Islet precursor cell (in vitro differentiated cells): ENCODE measurements around the gene SLC38A3.

Experiments
- DNase-seq: peaks from one replicate; pipeline ENCODE4 v3.0.0-alpha.2; 2018

SLC38A3 gene

GRCh38 chr3:50169232-50169832 lies 35.7 kb upstream of the SLC38A3 start:
- no peak for DNase-seq

DNA sequence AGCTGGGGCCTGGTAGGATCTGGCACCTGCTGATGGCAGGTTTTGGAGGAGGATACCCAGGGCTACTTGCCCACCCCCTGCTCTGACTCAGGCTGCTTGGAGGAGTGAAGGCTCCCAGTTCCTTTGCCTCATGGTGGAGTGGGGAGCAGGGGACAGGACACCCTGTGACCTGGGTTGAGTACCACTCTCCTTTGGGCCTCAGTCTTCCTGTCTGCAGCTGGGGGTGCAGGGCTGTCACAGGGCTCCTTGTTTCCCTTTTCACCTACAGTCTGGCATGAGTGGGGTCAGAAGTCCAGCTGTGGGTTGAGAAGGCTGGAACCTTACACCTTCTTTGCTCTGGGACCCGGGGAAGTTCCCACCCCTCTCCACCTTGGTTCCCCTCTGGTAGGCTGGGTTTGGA lies 35.2 kb upstream of the SLC38A3 start:
- no peak for DNase-seq

GRCh38 chr3:50170689-50171088 lies 34.4 kb upstream of the SLC38A3 start:
- no peak for DNase-seq

DNA sequence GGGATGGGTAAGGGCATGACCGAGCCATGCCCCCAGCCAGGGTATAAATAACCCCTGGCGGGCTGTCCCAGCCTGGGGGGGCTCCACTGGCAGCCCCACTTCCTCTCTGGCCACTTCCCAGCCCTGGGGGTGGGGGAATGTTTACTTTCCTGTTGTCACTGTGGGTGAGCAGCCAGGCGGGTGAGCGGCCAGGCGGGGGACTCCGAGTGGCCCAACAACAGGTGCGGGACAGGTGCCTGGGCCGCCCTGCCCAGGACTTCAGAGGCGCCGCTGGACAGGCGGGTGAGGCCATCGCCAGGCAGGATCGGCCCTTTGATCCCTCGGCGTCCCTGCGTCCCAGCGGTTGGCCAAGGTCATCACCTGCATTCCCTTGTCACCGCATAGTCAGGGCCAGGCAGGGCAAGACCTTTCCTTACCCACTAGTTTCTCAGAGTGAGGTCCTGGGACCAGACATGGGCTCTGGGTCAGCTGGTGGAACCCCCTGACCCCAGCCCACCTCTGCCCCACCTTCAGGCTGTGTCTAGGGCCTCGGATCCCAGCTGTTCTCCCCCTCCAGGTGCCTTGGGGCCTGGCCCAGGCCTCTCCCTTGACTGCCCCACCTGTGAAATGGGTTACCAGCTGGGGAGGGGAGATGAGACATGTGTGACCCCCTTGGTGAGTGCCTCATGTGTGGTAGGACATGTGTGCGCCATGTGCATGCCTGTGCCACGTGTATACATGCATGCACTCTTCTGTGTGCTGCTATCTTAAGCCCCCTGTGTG lies 33.4 kb upstream of the SLC38A3 start:
- no peak for DNase-seq

DNA sequence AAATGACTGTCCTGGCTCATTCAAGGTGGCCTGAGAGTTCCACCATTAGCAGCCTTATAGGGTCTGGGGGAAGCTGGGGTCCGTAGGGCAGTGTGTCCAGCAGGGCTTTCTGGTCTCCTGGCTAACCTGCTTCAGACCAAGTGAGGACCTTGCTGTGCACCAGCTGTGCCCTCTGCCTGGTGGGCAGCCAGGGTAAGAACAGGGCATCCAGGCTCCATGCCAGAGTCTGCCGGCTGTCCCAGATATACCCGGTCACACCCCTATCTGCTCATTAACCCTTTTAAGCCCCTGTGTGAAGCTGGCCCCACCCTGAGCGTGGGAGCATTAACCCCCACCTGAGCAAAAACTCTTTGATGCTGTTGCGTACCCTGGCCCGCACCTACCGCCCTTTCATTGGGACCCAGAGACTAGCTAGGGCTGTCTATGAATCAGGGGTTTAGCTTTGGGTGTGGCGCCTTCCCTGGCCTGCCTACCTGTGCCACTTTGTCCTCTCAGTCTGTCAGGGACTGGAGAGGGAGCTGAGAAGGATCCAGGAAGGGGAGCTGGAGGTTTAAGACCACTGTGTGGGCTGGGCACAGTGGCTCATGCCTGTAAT lies 32.3 kb upstream of the SLC38A3 start:
- DNase-seq, result no peak

- DNase-seq, result no peak
Measured at GRCh38 chr3:50173685-50174516, 31.2 kb upstream of the SLC38A3 start.

DNA sequence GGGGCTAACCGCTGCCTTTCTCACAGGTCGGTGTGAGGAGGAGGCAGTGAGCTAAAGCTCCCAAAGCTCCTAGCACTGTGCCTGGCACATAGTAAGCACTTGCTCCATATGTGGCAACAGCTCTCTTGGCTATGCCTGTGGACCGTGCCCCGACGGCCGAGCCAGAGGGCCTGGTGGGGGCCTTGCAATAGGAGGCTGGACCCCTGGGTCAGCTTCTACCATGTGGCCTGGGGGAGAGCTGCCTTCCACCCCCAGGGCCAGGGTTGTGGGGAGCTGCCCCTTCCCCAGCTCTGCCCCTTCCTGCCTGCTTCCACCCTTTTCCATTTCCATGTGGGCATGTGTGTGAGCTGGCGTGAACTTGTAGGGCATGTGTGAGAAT lies 30.6 kb upstream of the SLC38A3 start:
- DNase-seq, result no peak

DNA sequence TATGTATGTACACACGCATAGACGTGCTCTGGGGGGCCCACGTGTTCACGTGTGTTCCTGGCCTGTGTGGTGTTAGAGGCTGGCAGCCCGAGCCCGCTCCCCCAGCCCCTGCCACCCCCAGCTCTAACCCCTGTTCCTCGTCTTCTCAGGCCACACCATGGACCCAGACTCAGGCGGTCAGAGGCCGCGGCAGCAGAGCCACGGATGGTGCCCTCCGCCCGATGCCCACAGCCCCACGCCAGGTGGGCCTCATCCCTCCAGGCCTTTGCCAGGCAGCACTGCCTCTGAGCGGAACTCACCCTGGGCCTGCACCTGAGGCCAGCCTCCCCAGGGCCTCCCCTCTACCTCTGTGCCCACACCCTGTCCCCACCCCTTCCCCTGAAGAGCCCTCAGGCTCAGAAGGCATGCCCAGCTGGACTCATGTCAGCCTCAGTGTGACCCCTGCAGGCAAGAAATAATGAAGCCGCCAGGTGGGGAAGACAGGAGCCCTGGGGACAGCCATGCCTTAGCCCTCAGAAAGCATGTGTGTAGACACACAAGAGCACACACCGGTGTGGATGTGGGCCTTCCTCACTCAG lies 30.0 kb upstream of the SLC38A3 start:
- no peak for DNase-seq

DNA sequence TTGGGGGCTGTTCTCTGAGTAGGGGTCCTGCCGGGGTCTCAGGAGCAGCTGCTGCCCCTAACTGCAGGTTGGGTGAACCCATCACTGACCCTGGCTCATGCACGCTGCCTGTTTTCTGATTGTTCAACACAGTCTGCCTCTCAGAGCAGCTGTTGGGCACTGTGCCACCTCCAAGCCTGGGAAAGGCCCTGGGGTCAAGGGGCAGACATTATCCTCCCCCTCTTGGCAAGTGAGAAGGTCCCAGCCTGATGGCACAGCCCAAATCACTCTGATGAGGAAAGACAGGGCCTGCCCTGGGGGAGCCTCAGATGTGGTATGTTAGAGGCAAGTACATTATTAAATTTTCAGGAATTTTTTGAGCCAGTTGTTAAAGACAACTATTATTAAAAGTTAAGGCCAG lies 27.7 kb upstream of the SLC38A3 start:
- no peak for DNase-seq

- DNase-seq, result no peak
Measured at GRCh38 chr3:50179710-50180109, 25.4 kb upstream of the SLC38A3 start.

- DNase-seq, result no peak
Measured at GRCh38 chr3:50181985-50182384, 23.1 kb upstream of the SLC38A3 start.

DNA sequence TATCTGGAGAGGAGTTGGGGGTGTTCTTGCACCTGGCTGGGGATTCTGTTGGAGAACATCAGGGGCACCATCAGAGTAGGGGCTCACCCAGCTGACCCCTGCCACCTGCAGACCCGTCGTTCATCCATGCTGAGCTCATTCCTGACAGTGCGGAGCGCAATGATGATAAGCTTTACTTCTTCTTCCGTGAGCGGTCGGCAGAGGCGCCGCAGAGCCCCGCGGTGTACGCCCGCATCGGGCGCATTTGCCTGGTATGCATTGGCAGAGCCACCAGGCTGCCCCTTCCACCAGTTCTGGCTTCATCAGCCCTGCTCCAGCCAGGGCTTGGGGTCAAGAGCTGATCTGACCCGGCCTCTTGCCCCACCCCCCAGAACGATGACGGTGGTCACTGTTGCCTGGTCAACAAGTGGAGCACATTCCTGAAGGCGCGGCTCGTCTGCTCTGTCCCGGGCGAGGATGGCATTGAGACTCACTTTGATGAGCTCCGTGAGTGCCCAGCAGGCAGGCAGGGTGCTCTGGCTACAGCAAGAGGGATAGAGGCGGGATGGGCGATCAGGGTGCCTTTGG lies 22.5 kb upstream of the SLC38A3 start:
- no peak for DNase-seq

- no peak for DNase-seq
Measured at GRCh38 chr3:50183755-50184154, 21.3 kb upstream of the SLC38A3 start.

DNA sequence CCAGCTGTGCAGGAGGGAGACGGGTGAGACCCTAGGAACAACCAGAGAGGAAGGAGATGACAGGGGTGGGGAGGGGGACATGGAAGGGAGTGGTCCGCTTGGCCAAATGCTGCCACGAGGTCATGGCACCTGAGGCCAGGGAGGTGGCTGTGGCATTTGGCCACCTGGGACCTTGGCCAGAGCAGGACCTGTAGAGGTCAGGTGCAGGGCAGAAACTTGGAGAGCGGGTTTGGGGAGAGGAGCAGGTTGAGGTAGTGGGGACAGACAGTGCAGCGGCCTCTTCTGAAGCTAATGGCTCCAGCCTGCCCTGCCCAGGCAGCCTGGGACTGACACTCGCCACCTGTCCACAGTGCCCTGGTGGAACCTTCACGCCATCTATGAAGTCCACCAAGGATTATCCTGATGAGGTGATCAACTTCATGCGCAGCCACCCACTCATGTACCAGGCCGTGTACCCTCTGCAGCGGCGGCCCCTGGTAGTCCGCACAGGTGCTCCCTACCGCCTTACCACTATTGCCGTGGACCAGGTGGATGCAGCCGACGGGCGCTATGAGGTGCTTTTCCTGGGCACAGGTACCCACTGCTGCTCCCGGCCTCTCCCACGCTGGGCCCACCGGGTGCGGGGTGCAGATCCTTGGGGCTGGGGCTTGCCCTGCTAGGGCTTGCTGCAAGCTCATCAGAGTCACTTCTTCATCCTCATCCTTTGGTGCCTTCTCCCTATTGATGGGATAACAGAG lies 20.7 kb upstream of the SLC38A3 start:
- DNase-seq, result no peak

DNA sequence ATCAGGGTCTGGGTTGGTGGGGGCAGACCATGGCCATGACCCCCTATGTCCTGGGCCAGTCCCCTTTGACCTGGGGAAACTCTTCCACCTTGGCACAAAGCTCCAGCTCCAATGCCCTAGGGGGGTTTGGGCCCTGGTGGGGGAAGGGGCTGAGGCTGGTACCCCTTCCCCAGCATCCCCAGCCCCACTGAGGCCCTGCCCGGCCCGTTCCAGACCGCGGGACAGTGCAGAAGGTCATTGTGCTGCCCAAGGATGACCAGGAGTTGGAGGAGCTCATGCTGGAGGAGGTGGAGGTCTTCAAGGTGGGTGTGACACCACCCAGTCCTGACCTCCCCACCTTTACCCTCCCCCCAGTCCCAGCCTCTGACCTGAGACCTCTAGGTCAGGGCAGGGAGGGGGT lies 19.8 kb upstream of the SLC38A3 start:
- DNase-seq, result no peak

- DNase-seq, result no peak
Measured at GRCh38 chr3:50186096-50186495, 19.0 kb upstream of the SLC38A3 start.

DNA sequence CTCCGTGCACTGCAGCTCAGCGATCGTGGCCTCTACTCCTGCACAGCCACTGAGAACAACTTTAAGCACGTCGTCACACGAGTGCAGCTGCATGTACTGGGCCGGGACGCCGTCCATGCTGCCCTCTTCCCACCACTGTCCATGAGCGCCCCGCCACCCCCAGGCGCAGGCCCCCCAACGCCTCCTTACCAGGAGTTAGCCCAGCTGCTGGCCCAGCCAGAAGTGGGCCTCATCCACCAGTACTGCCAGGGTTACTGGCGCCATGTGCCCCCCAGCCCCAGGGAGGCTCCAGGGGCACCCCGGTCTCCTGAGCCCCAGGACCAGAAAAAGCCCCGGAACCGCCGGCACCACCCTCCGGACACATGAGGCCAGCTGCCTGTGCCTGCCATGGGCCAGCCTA lies 17.3 kb upstream of the SLC38A3 start:
- no peak for DNase-seq

- peak; percentile 90 for DNase-seq
Measured at GRCh38 chr3:50189274-50189673, 15.8 kb upstream of the SLC38A3 start.

DNA sequence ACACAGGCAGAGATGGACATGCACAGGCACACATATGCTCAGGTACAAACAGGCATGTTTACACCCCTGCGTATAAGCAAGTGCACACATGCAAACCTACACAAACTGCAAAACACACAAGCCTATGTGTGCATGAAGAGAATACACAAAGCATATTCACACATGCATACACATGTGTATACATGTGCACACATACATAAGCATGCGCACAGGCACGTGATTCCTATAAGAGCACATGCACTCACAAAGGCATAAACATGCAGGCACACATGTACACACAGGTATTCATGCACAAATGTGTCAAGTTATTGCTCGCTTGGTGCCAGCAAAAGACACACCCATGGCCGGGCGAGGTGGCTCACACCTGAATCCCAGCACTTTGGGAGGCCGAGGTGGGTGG lies 15.1 kb upstream of the SLC38A3 start:
- DNase-seq, result no peak

DNA sequence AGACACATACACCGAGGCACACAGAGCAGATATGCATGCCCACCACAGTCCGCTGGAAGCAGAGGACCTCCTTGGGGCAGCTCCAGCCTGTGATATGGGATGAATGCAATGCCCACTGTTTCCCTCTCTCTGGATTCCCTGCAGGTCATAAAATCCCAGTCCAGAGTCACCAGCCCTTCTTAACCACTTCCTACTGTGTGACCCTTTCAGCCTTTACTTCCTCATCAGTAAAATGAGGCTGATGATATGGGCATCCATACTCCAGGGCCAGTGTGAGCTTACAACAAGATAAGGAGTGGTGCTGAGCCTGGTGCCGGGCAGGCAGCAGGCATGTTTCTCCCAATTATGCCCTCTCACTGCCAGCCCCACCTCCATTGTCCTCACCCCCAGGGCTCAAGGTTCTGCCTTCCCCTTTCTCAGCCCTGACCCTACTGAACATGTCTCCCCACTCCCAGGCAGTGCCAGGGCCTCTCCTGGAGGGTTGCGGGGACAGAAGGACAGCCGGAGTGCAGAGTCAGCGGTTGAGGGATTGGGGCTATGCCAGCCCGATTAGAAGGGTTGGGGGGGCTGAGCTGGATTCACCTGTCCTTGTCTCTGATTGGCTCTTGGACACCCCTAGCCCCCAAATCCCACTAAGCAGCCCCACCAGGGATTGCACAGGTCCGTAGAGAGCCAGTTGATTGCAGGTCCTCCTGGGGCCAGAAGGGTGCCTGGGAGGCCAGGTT lies 14.0 kb upstream of the SLC38A3 start, which contains the start of gene GNAT1:
Gene GNAT1, plus strand, starts transcription at position 675 of the 725 bp plus-strand sequence. CDS start 116 bp downstream, outside the sequence.
- DNase-seq, result no peak

GRCh38 chr3:50192124-50192523 lies 12.9 kb upstream of the SLC38A3 start:
- no peak for DNase-seq
